Epithelial cell of proximal tubule (primary cell): ENCODE measurements around the gene EXOC3L1. TPM values are rescaled to one million over a fixed set of nuclear protein-coding genes. Genes with fewer than 3 reads are reported as not detected.
A peak's percentile ranks its signal among the peaks of the same experiment; 100 is the strongest.

Experiments used
- DNase-seq: peaks from one replicate; pipeline ENCODE4 v3.0.0-alpha.2; 2011; ENCODE audit warnings: low read depth
- H3K4me3 ChIP-seq: 2 replicates; pipeline ENCODE4 v1.5.1; 2011; ENCODE audit warnings: low read depth, mild to moderate bottlenecking, low read length
- total RNA-seq: library from RNA; depleted of rRNA; stranded (reverse); fragments of >200 nt; gene quantifications from 2 replicates; pipeline ENCODE4 v1.2.3, GENCODE V29; 2015
- TF ChIP-seq, protein P1 (sequence below): conservative IDR thresholded peaks from 2 replicates; pipeline ENCODE4 v1.5.1; 2012; ENCODE audit warnings: low read depth, mild to moderate bottlenecking, low read length

The EXOC3L1 gene
- total RNA-seq, 1 donor from 2014 or later, result 1.2 TPM

GRCh38 chr16:67234180-67234597 is 44.3 kb upstream of the EXOC3L1 start:
- no peak for DNase-seq
- H3K4me3 ChIP-seq, result no peak overlapping the region
- TF ChIP-seq, protein P1, sequence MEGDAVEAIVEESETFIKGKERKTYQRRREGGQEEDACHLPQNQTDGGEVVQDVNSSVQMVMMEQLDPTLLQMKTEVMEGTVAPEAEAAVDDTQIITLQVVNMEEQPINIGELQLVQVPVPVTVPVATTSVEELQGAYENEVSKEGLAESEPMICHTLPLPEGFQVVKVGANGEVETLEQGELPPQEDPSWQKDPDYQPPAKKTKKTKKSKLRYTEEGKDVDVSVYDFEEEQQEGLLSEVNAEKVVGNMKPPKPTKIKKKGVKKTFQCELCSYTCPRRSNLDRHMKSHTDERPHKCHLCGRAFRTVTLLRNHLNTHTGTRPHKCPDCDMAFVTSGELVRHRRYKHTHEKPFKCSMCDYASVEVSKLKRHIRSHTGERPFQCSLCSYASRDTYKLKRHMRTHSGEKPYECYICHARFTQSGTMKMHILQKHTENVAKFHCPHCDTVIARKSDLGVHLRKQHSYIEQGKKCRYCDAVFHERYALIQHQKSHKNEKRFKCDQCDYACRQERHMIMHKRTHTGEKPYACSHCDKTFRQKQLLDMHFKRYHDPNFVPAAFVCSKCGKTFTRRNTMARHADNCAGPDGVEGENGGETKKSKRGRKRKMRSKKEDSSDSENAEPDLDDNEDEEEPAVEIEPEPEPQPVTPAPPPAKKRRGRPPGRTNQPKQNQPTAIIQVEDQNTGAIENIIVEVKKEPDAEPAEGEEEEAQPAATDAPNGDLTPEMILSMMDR, result no peak

- no peak for DNase-seq
- TF ChIP-seq, protein P1, result no peak
- H3K4me3 ChIP-seq, result no peak overlapping the region
These were observed 43.7 kb upstream of the EXOC3L1 start for GRCh38 chr16:67233596-67233995.

DNA sequence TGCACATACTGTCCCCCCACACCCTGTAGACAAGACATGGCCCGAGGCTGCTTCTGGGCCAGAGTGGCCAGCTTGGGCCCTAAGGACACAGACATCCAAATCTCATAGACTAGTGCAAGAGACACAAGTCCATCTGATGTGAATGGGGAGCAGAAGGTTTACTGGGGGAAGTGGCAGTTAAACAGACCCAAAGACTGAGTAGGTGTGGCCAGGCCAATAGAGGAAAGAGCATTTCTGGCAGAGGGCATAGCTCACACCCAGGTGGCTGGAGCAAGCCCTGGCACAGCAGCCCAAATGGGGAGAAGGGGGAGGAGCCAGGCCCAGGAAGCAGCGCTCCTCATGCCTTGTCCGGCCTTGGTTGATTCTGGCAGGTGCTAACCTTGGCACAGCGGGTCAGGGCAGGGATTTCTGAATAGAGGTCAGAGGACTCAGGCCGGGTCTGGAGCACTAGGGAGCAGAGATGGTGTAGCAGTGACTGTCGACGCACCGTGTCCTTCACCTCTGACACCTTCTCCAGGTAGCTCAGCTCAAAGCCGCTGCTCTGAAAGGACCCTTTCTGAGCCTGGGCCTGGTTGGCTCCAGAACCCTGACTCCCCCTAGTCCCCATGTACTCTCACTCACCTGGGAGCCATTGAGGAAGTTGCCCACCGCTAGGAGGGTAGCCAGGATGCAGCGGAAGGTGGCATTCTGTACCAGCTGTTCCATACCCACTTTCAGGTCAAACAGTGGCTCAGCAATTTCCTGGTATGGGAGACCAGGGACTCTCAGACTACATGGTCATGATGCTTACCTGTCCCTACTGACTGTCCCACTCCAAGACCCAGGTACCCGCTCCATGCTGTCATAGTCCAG is 41.1 kb upstream of the EXOC3L1 start:
- no peak for DNase-seq
- TF ChIP-seq, protein P1, result no peak
- no peak overlapping the region for H3K4me3 ChIP-seq

DNA sequence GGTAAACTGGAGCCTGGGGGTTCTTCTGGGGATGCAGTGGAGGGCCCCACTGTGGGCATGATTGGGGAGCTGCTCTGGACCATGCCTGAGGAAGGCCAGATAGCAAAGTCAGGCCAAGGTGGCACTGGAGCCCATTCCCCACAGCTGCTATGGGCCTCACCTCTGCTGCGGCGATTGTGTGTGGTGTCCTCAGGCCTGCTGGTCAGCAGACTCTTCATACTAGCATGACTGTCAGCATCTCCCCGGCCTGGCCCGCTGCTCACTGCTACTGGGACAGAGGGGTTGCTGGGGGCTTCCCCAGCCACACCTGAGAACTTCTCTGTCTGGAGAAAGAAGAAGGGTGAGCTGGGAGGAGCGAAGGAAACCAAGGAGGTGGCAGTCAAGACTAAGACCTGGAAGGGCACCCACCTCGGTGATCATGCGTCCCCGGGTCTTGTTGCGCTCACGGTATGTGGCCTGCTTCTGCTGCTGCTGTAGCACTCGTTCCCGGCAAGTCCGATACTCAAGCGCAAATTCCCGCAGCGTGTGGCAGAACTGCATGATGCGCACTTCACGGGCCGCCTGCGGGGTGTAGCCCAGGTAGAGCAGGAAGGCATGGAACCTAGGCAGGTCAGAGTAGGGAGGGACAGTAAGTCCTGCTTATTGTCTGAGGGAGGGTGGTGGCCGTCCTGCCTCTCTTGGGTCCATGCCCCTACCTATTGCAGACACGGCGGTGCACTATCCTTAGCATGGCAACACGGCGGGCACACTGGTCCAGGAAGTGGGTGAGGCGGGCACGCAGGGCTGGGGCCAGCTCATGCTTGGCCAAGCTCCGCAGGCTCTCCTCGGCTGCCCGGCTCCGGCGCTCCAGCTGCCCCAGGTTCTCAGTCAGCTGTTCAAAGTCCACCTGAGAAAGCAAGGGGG is 40.2 kb upstream of the EXOC3L1 start:
- H3K4me3 ChIP-seq, result no peak overlapping the region
- DNase-seq, result no peak
- TF ChIP-seq, protein P1, result no peak

GRCh38 chr16:67228905-67229304 is 39.0 kb upstream of the EXOC3L1 start:
- TF ChIP-seq, protein P1, result no peak
- H3K4me3 ChIP-seq, result no peak overlapping the region
- no peak for DNase-seq

DNA sequence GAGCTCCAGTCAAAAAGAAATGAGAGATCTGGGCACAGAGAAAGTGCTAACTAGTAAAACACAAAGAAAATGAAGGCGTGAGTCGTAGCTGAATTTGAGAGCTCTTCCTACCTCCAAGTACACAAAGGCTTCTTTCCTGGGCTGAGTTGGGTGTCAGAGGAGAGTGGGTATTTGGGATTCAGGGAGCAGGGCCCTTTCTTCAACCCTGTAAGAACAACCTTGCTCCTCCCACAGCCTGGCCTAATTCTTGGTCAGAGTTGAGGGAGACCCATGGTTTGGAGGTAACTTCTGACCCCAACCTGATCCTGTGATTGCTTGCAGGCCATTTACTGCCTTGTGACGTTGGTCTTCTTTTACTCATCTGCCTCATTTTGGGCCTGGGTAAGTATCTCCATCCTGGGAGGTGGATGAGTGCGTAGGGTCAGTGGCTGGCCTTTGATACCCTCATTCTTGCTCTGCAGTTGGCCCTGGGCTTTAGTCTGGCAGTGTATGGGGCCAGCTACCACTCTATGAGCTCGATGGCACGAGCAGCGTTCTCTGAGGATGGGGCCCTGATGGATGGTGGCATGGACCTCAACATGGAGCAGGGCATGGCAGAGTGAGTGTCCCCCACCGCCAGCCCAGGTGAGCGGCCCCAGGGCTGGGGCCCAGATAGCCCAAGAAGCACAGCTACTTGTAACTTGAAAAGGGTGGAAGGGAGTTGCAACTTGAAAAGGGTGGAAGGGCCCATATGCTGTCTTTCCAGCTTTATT is 38.3 kb upstream of the EXOC3L1 start:
- no peak for DNase-seq
- TF ChIP-seq, protein P1, result no peak
- H3K4me3 ChIP-seq, result peak overlapping the region; percentile 91
